ENCODE results near the gene SSRP1.
"Not testable (repeated sequence)": the region's sequence is repeated elsewhere in the genome, so short reads cannot be mapped to it uniquely, and the experiment has no call there.

The SSRP1 gene

DNA sequence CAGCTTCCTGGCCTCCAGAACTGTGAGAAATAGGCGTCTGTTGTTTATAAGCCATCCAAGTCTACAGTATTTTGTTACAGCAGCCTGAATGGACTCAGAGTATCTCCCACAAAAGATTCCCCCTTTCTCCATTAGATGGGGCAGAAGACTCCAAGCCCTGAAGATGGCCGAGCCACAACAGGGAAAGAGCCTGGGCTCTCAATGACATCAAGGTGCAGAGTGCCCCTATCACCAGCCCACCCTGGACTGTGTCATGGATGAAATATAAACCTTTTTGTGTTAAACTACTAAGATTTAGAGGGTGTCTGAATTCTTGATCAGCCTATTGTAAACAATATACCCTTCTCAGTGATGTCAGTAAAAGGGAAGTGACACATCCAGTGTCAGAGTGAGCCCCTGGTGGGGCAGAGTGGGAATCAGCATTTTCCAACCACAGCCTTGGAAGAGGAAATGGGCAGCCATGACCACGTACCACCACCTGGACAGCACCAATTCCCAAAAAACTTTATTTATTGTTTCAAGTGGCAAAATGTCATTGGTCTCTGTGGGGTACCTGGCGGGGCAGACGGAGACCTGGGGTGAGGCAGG, 36.4 kb downstream of the SSRP1 start:
- DNase-seq: no peak

DNA sequence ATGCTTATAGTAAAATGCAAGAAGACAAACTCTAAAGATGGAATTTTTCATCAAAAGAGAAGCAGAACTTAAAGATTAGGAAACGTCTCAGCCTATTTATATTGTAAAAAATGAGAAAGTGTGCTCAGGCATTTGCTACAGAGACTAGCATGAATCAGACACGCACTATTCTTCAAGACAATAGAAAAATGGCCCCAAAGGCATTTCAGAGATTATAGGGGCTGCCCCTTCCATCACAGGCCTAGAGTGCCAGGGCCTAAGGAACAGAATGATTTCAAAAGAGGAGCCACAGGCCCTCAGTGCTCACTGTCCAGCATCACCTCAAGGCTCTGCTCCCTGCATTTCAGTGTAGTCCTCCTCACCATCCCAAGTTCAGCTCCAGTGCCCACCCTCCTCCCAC, 38.5 kb downstream of the SSRP1 start:
- no peak for DNase-seq

DNA sequence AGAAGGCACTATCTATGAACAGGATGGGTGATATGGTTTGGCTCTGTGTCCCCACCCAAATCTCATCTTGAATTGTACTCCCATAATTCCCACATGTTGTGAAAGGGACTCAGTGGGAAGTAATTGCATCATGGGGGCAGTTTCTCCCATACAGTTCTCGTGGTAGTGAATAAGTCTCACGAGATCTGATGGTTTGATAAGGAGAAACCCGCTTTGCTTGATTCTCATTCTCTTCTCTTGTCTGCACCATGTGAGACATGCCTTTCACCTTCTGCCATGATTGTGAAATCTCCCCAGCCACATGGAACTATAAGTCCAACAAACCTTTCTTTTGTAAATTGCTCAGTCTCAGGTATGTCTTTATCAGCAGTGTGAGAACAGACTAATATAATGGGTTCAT, 39.5 kb downstream of the SSRP1 start:
- not testable (repeated sequence) for DNase-seq

DNA sequence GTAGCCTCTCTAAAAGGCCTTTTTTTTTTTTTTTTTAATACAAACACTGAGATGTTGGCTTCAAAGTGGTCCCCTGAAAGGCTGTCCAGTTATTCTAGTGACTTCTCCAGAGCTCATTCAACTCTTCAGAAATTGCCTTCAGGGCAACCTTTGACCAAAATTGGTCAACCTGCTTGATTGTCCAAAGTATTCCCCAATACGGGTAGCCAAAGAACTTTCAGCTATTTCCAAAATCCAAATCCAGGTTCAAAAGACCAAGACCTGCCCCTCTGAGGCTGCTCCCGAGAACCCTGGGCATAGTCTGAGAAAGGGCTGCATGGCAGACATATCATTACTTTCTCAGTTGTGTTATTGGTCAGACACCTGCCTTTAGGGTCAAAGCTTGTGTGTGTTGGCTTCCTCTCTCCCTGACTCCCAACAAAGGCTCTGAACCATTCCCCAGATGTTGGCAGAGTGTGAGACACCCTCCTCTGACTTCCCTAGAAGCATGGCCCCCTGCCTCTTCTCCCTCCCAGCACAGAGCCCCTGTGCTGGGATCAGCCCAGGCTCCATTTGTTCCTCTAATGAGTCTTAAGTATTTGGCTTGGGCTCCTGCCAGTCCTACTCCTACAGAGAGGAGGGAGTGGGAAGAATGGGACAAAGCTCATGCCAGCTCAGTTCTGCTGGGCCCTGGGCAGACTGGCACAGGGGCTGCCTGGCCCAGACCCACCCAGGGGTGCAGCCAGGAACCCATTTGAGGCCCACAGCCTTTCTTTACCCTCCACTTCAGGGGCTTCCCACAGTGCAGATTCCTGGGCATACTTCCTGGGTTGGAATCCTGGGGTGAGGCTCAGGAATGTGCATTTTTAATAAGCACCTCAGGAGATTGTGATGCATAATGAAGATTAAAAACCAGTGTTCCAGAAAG, 41.2 kb downstream of the SSRP1 start:
- no peak for DNase-seq

DNA sequence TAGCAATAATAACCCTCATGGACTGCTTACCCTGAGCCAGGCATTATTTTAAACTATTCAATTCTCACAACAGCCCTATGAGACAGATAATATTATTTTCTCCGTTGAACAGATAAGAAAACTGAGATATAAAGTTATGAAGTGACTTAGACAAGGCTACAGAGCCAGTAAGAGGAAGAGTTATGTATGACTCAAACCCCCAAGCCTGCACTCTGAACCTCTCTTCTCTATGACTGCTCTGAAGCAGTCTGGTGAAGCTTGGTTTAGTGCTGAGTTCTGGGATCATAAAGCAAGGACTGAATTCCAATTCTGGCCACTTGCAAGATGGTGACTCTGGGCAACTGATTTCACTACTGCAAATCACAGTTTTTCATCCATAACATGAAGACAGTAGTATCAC, 45.4 kb downstream of the SSRP1 start:
- DNase-seq: no peak

DNA sequence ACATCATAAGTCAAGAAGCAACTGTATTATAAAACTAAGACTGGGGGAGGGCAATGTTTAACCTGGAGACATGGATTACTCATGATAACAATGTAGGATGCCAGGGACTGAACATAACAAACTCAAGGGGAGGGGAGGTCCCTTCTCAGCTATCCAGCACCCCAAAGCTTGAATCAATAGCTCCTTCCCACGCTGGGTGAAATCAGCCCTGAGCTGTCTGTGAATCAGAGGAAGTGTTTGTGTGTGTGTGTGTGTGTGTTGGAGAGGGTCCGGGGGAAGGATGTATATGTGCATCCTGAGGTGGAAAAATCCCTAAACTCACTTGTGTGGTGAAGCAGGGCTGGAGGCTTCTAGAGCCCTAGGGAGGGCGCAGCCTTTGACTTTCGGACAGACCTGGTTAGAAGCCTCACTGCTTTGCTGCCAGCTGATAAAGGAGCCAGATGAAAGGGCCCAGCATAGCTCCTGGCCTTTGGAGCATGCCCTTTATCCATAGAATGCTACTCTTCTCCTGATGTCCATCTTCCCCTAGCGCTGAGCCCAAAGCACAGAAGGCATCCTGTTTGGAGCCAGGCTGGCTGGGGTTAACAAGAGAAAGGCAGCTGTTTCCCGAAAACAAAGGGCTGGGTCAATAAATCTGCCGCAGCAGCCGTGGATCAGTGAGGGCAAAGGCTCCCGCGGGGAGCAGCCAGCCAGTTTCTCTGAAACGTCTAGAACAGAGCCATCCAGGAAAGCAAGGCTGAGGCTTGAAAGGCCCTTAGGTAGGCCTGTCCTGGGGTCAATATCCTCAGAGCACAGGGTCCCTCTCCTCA, 46.7 kb downstream of the SSRP1 start:
- peak; percentile 26 for DNase-seq

DNA sequence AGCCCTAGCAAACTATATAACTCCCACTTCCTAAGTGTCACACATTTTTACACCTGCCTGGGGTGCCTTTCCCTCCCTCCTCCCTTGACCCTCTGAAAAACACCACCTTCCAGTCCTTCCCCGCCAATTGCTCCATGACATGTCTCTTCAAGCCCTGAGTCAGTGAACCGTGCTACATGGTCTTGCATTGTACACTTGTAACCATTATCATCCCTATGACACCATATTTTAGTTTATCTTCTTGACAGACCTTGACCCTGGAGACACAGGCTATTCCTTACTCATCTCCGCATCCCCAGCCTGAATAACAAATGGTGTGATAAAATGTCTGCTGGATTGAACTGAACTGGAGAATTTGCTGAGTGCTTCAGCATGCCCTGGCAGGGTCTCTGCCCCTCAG, 47.8 kb downstream of the SSRP1 start:
- DNase-seq: no peak

DNA sequence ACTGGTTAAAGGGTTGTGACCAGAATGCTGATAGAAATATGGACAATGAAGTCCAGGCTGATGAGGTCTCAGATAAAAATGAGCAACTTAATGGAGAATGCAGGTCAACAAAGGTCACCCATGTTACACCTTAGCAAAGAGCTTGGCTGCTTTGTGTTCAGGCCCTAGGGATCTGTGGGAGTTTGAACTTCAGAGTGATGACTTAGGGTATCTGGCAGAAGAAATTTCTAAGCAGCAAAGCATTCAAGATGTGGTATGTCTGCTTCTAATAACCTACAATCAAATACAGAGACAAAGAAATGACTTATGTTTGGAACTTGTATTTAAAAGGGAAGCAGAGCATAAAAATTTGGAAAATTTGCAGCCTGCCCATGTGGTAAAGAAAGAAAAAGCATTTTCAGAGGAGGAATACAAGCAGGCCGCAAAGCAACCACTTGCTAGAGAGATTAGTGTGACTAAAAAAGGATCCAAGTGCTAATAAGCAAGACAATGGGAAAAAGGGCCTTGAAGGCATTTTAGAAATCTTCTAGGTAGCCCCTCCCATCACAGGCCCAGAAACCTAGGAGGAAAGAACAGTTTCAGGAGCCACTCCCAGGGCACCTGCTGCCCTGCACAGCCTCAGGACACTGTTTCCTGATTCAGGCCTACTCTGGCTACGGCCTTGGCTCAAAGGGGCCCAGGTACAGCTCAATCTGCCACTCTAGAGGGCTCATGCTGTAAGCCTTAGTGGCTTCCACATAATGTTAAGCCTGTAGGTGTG, 52.3 kb downstream of the SSRP1 start:
- no peak for DNase-seq

DNA sequence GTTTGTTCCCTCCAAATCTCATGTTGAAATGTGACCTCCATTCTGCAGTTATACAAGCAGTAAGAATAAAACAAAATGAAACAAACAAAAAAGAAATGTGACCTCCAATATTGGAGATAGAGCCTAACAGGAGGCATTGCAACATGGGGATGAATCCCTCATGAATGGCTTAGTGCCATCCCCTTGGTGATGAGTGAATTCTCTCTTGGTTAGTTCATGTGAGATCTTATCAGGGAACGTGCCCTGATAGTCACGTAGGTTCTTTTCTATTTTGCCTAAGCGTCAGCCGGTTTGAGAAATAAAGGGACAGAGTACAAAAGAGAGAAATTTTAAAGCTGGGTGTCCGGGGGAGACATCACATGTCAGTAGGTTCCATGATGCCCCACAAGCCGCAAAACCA, 54.1 kb downstream of the SSRP1 start:
- not testable (repeated sequence) for DNase-seq

DNA sequence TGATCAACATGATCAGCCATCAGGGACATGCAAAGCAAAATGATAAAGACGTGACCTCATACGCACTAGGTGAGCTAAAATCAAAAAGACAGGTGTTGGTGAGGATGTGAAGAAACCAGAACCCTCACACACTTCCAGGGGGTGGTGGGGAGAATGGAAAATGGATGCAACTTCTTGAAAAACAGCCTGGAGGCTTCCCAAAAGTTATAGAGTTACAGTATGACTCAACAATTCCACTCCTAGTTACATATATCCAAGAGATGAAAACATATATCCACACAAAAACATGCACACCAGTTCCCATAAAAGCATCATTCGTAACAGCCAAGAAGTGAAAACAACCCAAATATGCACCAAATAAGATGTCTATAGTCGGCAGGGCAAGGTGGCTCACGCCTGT, 56.6 kb downstream of the SSRP1 start:
- no peak for DNase-seq

DNA sequence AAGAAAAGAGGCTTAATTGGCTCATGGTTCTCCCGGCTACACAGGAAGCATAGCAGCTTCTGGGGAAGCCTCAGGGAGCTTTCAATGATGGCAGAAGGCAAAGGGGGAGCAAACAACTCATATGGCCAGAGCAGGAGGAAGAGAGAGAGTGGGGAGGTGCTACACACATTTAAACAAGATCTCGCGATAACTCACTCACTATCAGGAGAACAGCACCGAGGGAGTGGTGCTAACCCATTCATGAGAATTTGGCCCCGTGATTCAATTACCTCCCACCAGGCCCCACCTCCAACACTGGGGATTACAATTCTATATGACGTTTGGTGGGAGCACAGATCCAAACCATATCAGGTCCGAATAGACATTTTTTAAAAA, 57.0 kb downstream of the SSRP1 start:
- DNase-seq: no peak

DNA sequence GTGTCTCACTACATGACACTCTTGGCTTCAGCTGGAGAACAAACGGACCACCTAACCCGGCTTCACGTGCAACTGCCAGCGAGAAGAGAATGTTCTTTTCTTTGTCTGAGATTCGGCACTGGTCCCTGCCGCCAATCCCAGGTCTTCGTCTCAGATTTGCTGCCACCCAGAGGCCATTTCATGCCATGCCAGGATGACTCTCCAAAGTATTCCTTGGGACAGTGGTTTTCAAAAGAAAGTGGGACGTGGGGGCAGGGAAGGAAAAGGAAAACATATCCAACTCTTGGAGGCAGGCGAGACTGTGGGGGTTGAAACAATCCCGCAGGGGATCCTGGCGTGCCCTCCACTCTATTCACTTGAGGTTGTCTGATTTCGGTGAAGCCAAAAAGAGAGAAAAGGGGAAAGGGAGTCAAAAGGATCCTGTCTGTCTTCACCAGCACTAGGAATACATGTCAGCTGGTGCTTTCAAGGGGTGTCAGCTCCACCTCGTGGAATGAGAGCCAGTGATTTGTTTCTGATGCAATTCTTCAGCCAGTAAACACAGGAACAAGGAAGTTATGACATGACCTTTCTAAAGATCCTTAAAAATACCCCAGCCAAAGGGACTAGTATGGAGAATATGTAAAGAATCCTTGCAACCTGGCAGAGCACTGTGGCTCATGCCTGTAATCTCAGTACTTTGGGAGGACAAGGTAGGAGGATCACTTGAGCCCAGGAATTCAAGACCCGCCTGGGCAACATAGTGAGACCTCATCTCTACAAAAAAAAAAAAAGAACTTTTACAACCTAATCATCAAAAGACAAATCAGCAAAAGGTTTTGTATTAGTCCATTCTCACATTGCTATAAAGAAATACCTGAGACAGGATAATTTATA, 57.6 kb downstream of the SSRP1 start:
- peak; percentile 35 for DNase-seq

DNA sequence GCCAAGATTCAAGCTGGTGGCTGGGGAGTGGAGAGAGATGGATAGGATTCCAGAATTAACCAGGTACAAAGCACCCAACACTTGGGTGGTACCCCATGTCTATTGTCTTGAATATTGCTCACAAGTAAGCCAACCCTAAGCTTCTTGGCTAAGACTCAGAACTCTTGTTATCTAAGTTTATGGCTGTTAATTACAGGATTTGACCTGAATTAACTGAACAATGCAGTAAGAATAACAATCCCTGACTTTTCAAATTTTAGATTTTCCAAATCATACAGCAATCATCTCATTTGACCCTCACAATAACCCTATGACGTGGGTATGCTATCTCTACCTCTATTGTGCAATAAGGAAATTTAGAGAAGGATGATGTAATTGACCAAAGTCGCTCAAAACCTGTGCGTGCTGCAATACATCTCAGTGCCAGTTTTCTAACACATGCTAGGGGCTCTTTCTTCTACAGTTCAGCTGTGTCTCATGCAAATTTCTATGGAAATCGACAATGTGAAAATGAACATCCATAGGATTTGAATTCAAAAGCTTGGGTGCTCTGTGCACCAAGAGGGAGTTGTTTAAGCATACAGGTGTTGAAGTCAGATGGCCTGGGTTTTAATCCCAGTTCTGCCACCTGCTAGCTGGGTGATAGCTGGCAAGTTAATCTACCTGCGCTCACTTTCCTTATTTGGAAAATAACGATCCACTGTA, 58.6 kb downstream of the SSRP1 start:
- DNase-seq: no peak

DNA sequence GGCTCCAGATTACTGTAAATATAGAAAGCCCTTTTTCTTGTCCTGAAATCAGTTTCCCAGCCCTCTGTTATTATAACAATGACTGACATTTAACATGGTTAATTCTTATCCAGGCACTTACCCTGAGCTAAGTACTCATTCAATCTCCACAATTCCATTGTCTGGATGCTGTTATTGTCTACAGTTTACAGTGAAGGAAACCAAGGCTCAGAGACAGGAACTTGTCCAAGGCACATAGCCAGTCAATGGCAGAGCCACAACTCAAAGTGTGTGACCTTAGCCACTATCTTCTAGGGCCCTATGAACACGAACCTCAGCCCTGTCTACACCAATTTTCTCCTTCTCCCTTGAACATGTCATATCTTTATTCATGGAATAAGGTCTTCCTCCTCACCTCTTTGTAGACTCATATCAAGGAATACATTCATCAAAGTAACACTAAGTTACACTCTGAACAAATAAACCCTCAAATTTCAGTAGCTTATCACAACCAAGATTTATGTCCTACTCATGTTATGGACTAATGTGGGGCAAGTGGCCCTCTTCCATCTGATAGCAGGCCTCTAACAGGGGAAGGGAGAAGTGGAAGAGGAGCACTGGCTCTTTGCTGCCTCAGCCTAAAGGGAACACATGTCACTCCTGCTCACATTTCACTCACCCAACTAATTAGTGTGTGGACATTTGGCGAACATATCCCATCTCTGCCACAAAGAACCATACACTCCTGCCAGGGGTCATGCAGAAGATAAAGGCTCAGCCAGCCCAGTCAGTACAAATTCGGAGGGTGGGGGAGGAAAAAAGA, 59.3 kb downstream of the SSRP1 start:
- DNase-seq: no peak
